PC-9 (cell line): ENCODE measurements around the gene VDR. TPM values are rescaled to one million over a fixed set of nuclear protein-coding genes. Genes with fewer than 3 reads are reported as not detected.

Experiments used
- BruUV-seq: library from RNA; stranded (reverse); fragments of 400-500 nt; replicated peaks from 2 replicates; lab custom pipeline; 2021; lab: Mats Ljungman, UMichigan
- CTCF ChIA-PET: fragments of 300-600 bp; sonication (Branson Sonifier 250); formaldehyde crosslinking; loops from one replicate; lab custom pipeline; 2022; ENCODE audit warnings: antibody characterized with exemption; lab: Charles Lee
- POLR2A ChIA-PET: fragments of 300-600 bp; sonication (Branson Sonifier 250); formaldehyde crosslinking; loops from one replicate; lab custom pipeline; 2022; ENCODE audit warnings: antibody characterized with exemption; ENCODE audit not compliant: unreplicated experiment; lab: Charles Lee
- DNase-seq, 2 experiments: peaks; one replicate each; pipeline versions ENCODE4 v3.0.0 to v3.0.0-alpha.2; 2015 to 2022; ENCODE audit warnings: mixed read lengths in 1 of 2
- H2AFZ ChIP-seq: fragments of 200-600 bp; sonication (generic); 2 replicates; pipeline ENCODE4 v1.8.1; 2017; ENCODE audit warnings: antibody characterized with exemption
- H3F3A ChIP-seq: fragments of 200-600 bp; sonication (generic); 2 replicates; pipeline ENCODE4 v1.8.1; 2017; ENCODE audit warnings: antibody characterized with exemption, mild to moderate bottlenecking, low read depth; ENCODE audit not compliant: insufficient read depth
- H3K27ac ChIP-seq: fragments of 200-600 bp; sonication (generic); 2 replicates; pipeline ENCODE4 v1.6.1; 2016; ENCODE audit warnings: mixed run types
- H3K27me3 ChIP-seq: fragments of 200-600 bp; sonication (generic); 2 replicates; pipeline ENCODE4 v1.6.1; 2016; ENCODE audit warnings: low read depth, mixed run types; ENCODE audit not compliant: insufficient read depth
- H3K36me3 ChIP-seq: fragments of 200-600 bp; sonication (generic); 2 replicates; pipeline ENCODE4 v1.6.1; 2016; ENCODE audit warnings: low read depth, mixed run types
- H3K4me1 ChIP-seq: fragments of 200-600 bp; sonication (generic); replicated peaks from 2 replicates; pipeline ENCODE4 v1.6.1; 2016; ENCODE audit warnings: mixed run types; ENCODE audit not compliant: insufficient read depth
- H3K4me2 ChIP-seq: fragments of 200-600 bp; sonication (generic); 2 replicates; pipeline ENCODE4 v1.6.1; 2017; ENCODE audit warnings: mixed run types
- H3K4me3 ChIP-seq: fragments of 200-600 bp; sonication (generic); 2 replicates; pipeline ENCODE4 v1.6.1; 2016; ENCODE audit warnings: mixed run types
- H3K79me2 ChIP-seq: fragments of 200-600 bp; sonication (generic); 2 replicates; pipeline ENCODE4 v1.6.1; 2017; ENCODE audit warnings: low read depth, mixed run types
- H3K9me2 ChIP-seq: fragments of 200-600 bp; sonication (generic); 2 replicates; pipeline ENCODE4 v1.8.1; 2017; ENCODE audit warnings: mild to moderate bottlenecking; ENCODE audit not compliant: insufficient read depth
- H3K9me3 ChIP-seq: fragments of 200-600 bp; sonication (generic); 2 replicates; pipeline ENCODE4 v1.8.1; 2016; ENCODE audit warnings: low read depth; ENCODE audit not compliant: insufficient read depth
- H4K20me1 ChIP-seq: fragments of 200-600 bp; sonication (generic); 2 replicates; pipeline ENCODE4 v1.8.1; 2017; ENCODE audit not compliant: insufficient read depth
- EZH2 ChIP-seq: fragments of 200-600 bp; sonication (generic); IDR thresholded peaks from 2 replicates; pipeline ENCODE4 v1.8.0; 2017; ENCODE audit warnings: antibody characterized with exemption, low read depth
- intact Hi-C: fragments of 100-400 bp; cut with micrococcal nuclease; formaldehyde crosslinking; loops from one replicate; pipeline ENCODE4 v1.10.0; 2022; ENCODE audit not compliant: unreplicated experiment
- total RNA-seq: library from RNA; stranded (reverse); gene quantifications from 2 replicates; pipeline ENCODE4 v1.2.3, GENCODE V29; 2021
- TF ChIP-seq, protein P1 (sequence below): fragments of 200-600 bp; sonication (generic); conservative IDR thresholded peaks from 2 replicates; pipeline ENCODE4 v1.6.1; 2017; ENCODE audit warnings: mixed run types, antibody characterized with exemption, mild to moderate bottlenecking, moderate library complexity

The VDR gene
- total RNA-seq, 1 experiment from 2014 or later: 12.3 TPM

DNA sequence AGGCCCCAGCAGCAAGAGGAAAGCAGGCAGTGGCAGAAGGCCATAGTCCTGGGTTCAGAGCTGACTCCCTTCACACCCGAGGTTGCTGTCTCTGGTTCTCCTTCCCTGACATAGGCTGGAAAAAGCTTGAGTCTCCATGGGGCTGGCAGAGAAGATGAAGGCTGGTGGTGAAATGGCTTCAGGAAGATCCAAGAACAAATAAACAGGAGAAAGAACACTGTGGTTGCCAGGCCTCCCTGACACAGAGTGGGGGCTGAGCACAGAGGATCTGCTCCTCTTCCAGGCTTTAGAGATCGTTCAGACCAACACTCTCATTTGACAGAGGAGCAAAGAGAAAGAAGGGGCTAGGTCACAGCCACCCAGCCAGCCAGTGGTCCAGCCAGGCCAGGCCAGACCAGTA is 99.4 kb downstream of the VDR start:
- TF ChIP-seq, protein P1, sequence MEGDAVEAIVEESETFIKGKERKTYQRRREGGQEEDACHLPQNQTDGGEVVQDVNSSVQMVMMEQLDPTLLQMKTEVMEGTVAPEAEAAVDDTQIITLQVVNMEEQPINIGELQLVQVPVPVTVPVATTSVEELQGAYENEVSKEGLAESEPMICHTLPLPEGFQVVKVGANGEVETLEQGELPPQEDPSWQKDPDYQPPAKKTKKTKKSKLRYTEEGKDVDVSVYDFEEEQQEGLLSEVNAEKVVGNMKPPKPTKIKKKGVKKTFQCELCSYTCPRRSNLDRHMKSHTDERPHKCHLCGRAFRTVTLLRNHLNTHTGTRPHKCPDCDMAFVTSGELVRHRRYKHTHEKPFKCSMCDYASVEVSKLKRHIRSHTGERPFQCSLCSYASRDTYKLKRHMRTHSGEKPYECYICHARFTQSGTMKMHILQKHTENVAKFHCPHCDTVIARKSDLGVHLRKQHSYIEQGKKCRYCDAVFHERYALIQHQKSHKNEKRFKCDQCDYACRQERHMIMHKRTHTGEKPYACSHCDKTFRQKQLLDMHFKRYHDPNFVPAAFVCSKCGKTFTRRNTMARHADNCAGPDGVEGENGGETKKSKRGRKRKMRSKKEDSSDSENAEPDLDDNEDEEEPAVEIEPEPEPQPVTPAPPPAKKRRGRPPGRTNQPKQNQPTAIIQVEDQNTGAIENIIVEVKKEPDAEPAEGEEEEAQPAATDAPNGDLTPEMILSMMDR: no peak
- TF ChIP-seq EZH2: no peak
- intact Hi-C loops: no loop called here
- no peaks in the 10 kb centered on the region for H3K9me2 ChIP-seq
- peaks cover 35% of the 10 kb centered on the region for H4K20me1 ChIP-seq
- H2AFZ ChIP-seq: no peak overlapping the region
- DNase-seq: no peak
- no peaks in the 10 kb centered on the region for H3F3A ChIP-seq
- BruUV-seq: no TSS peak
- no peaks in the 10 kb centered on the region; the same call in 1 of the 2 replicates for H3K4me1 ChIP-seq
- no peak overlapping the region for H3K4me3 ChIP-seq
- H3K27ac ChIP-seq: no peak overlapping the region
- ChIA-PET CTCF (interaction anchor here (1.0 kb wide), 1 partner anchor 30 kb away, joined by 3 read pairs; no protein-coding TSS in a partner anchor), POLR2A (no interaction called here)
- no peaks in the 10 kb centered on the region for H3K27me3 ChIP-seq
- H3K79me2 ChIP-seq: peaks cover 47% of the 10 kb centered on the region
- no peaks in the 10 kb centered on the region for H3K36me3 ChIP-seq
- H3K4me2 ChIP-seq: no peak overlapping the region
- H3K9me3 ChIP-seq: no peaks in the 10 kb centered on the region

DNA sequence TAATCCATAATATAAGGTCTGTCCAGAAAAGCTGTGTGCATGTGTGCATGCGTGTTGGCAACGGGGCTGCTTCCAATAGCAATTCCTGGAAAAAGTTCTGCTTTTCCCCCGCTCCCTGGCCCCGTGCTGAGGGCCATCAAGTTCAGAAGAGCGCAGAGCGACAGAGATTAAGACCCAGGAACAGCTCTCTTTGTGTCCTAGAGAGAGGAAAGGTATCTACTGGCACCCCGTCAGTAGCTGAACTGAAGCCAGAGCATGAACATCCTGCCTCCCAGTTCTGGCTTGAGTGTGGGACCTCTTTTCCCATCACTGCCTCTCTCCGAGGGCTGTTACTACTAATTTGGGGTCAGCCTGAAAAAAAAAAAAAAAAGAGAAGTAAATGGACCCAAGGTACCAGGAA is 100.6 kb downstream of the VDR start:
- DNase-seq: no peak

DNA sequence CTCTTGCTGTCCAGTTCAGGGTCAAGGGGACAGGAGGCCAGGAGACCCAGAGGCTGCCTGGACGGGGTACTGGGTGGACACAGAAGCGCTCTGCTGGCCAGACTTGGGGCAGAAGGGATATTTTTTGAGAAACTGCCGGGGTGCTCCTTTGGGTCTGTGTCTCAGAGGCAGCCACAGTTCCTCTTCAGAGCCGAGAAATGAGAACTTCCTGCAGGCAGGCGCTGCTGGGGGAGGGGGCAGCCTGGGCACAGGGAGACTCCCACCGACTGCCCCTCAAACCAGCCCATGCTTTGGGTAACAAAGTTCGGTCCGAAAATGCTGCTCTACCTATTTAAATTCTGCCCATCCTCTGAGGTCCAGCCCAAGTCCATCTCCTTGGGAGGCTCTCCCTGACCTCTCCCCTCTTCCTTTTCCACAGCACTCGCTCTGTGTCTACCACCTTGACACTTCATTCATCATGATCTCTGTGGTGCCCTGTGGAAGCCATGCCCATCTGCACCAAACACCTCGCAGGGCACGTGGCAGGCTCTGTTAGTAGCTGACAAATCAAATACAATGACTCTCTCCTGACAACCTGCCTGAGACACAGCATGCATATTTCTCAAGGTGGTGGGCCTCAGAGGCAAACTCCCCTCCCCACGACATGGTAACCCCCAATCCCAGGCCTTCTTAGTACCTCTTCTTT is 101.5 kb downstream of the VDR start:
- intact Hi-C loops: no loop called here
- Histone ChIP-seq H3K4me1 (no peaks in the 10 kb centered on the region), H3K9me2 (no peaks in the 10 kb centered on the region), H4K20me1 (peaks cover 27% of the 10 kb centered on the region), H3F3A (no peaks in the 10 kb centered on the region), H3K27ac (no peak overlapping the region), H3K9me3 (no peaks in the 10 kb centered on the region), H2AFZ (no peak overlapping the region), H3K4me2 (no peak overlapping the region), H3K27me3 (no peaks in the 10 kb centered on the region), H3K79me2 (peaks cover 29% of the 10 kb centered on the region), H3K36me3 (no peaks in the 10 kb centered on the region), H3K4me3 (no peak overlapping the region)
- no TSS peak for BruUV-seq
- POLR2A ChIA-PET: no interaction called here
- CTCF ChIA-PET: interaction anchor here (0.6 kb wide), 1 partner anchor 861 kb away, joined by 3 read pairs; no protein-coding TSS in a partner anchor
- no peak for TF ChIP-seq EZH2
- TF ChIP-seq, protein P1: no peak
- DNase-seq: no peak

More for the DNA sequence above, 100.6 kb downstream of the VDR start:
- TF ChIP-seq, protein P1: no peak
- TF ChIP-seq EZH2: no peak
- ChIA-PET CTCF (interaction anchor here (0.6 to 0.7 kb wide), 2 partner anchors 35 to 291 kb away, joined by 5 to 7 read pairs; no protein-coding TSS in a partner anchor), POLR2A (interaction anchor here (0.6 kb wide), 1 partner anchor 17 kb away, joined by 5 read pairs; no protein-coding TSS in a partner anchor)
- Histone ChIP-seq H2AFZ (no peak overlapping the region), H3K9me3 (no peaks in the 10 kb centered on the region), H3K4me1 (no peaks in the 10 kb centered on the region; the same call in 1 of the 2 replicates), H3K36me3 (no peaks in the 10 kb centered on the region), H3K79me2 (peaks cover 37% of the 10 kb centered on the region), H3K4me3 (no peak overlapping the region), H4K20me1 (peaks cover 35% of the 10 kb centered on the region), H3K27me3 (no peaks in the 10 kb centered on the region), H3K9me2 (no peaks in the 10 kb centered on the region), H3K27ac (no peak overlapping the region), H3K4me2 (no peak overlapping the region), H3F3A (no peaks in the 10 kb centered on the region)
- no TSS peak for BruUV-seq
- intact Hi-C loops: no loop called here
